ENCODE measurements around the gene FBXO34.
"Not testable (repeated sequence)": the region's sequence is repeated elsewhere in the genome, so short reads cannot be mapped to it uniquely, and the experiment has no call there.

FBXO34 gene

GRCh38 chr14:55309154-55309553, 37.9 kb downstream of the FBXO34 start:
- DNase-seq (ENCODE audit: low read depth in 2 of 2) = no peak

GRCh38 chr14:55309761-55310365, 38.6 kb downstream of the FBXO34 start:
- no peak for DNase-seq (ENCODE audit: low read depth in 2 of 2)

DNA sequence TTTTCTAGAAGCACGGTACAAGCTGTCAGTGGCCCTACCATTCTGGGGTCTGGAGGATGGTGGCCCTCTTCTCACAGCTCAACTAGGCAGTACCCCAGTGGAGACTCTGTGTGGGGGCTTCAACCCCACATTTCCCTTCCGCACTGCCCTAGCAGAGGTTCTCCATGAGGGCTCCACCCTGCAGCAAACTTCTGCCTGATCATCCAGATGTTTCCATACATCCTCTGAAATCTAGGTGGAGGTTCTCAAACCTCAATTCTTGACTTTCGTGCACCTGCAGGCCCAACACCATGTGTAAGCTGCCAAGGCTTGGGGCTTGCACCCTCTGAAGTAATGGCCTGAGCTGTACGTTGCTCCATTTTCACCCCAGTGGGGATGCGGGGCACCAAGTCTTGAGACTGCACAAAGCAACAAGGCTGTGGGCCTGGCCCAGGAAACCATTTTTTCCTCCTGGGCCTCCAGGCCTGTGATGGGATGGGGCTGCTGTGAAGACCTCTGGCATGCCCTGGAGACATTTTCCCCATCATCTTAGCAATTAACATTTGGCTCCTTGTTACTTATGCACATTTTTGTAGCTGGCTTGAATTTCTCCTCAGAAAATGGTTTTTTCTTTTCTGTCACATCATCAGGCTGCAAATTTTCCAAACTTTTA, 41.3 kb downstream of the FBXO34 start:
- DNase-seq (ENCODE audit: low read depth in 2 of 2) = not testable (repeated sequence)

GRCh38 chr14:55313480-55313879, 42.3 kb downstream of the FBXO34 start:
- DNase-seq (ENCODE audit: low read depth in 2 of 2) = no peak

DNA sequence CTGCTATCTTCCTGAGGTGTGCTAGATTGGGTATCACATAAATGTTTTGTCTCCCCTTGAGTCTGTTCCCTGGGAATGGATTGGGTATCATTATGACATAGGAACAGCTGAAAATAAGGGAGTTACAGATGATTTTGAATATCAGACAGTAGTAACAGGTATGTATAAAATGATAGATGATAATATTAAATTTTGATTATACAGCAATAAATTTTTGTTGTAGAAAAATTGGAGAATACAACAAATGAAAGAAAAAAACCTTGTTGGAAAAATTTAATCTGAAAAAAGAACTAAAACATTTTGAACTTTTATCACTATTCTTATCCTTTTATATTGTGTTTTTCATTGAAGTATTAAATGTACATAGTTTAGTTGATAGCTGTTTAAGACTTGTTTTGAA, 43.2 kb downstream of the FBXO34 start:
- DNase-seq (ENCODE audit: low read depth in 2 of 2) = no peak

DNA sequence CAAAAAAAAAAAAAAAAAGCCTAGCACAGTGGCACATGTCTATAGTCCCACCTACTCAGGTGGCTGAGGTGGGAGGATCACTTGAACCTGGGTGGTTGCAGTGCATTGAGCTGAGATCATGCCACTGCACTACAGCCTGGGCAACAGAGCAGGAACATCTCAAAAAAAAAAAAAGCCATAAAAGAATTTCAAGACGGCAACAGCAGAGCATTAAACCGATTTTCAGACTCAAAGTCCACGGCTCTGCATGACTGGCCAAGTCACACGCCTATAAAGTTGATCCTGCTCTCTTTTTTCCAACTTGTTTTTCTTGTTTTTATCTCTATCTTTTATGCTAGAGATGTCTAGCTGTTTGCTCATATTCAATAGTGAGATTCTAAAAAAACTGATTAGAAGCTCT, 45.3 kb downstream of the FBXO34 start:
- DNase-seq (ENCODE audit: low read depth in 2 of 2) = no peak

GRCh38 chr14:55317542-55318306, 46.5 kb downstream of the FBXO34 start:
- DNase-seq (ENCODE audit: low read depth in 2 of 2) = no peak

- no peak for DNase-seq (ENCODE audit: low read depth in 2 of 2)
Measured at GRCh38 chr14:55318694-55319093, 47.5 kb downstream of the FBXO34 start.

GRCh38 chr14:55323910-55324309, 52.7 kb downstream of the FBXO34 start:
- DNase-seq (ENCODE audit: low read depth in 2 of 2) = no peak

- no peak for DNase-seq (ENCODE audit: low read depth in 2 of 2)
Measured at GRCh38 chr14:55324812-55325211, 53.6 kb downstream of the FBXO34 start.

DNA sequence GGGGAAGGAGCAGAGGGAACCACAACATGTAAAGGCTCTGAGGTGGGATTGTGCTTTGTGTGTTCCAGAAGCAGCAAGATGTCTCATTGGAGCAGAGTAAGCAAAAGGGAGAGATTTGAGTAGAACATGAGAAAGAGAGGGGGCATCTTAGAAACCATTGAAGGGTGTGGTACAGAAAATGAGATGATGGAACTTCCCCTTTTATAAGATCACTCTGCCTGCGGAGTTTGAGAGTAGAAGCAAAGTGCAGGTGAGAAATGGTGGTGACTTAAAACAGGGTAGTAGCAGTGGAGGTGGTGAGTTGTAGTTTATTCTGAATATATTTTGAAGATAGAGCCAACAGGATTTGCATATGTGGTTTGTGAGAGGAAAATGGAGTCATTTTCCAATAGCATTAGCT, 56.0 kb downstream of the FBXO34 start:
- no peak for DNase-seq (ENCODE audit: low read depth in 2 of 2)

- DNase-seq (ENCODE audit: low read depth in 2 of 2) = no peak
Measured at GRCh38 chr14:55328317-55328716, 57.1 kb downstream of the FBXO34 start.

- peak in 1 of 2 donors; percentile 34 for DNase-seq (ENCODE audit: low read depth in 2 of 2)
Measured at GRCh38 chr14:55329999-55330710, 58.9 kb downstream of the FBXO34 start.

DNA sequence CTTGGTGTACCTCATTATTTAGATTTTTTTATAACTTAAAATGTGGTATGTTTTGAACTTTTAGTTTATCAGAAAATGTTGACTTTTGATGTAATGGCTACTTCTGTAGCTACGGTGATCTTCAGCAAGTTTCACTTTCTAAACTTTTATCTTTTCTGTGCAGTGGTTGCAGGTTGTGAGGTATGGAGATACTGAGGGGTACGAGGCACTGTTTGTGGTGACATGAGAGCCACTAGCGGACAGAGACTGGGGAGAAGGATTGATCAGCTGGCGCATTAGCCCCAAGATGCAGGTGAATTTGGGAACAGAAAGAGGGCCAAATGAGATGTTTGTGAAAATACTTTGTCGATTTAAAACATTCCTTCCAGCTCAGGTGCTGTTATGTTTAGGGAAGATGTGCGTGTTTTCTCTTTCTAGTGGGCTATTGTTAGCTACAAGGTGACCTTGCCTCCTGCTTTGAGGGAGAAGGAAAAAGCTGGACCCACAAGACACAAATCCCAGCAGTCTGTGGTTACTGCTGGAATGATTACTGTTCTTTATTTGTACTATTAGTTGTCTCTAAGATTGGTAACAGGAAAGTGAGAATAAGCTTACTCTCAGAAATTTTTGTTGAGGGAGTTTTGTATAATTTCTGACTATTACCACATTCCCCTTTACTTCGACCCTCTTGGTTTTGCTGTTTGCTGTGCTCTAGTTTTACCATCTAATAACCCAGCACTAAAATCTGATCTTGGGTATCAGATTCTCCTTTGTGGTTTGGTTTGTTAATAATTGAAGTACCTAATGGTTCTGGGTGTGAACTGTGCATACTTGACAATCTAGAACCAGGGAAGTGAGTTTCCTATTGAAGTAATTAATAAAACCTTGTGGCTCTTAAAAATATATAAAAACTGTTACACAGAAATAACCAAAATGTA, 61.7 kb downstream of the FBXO34 start:
- no peak for DNase-seq (ENCODE audit: low read depth in 2 of 2)

DNA sequence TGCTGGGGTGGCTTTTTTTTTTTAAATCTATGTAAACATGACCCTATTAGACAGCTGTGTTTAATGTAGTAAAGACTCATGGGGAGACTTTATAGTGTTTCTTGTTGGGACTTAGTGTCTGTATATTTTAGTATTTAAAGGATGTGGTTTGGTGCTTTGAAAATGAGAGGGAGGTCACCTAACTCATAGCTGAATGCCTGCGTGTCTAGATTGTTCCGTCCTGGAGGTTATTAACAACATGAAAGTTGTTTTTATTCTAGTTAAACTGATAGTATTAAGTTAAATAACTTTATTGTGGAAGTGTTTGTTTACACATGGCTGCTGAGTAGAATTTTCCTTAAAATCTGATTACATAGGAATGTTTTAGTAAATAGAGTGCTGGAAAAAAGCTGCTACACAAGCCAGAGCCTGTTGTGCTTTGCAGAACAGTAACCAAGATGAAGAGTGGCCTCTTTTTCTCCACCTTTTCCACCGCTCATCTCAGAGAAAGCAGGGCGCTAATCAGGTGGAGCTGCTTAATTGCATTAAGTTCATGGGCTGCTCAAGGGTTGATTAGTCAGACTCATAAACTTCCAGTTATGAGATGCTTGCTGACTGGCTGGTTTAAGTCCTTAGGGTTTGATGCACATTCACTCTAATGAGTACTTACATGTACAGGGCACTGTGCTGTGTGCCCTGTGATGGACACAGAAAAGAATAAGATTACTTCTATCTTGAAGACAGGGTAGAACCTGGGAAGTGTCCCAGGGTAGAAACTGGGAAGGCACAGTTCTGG, 62.7 kb downstream of the FBXO34 start:
- DNase-seq (ENCODE audit: low read depth in 2 of 2) = no peak

DNA sequence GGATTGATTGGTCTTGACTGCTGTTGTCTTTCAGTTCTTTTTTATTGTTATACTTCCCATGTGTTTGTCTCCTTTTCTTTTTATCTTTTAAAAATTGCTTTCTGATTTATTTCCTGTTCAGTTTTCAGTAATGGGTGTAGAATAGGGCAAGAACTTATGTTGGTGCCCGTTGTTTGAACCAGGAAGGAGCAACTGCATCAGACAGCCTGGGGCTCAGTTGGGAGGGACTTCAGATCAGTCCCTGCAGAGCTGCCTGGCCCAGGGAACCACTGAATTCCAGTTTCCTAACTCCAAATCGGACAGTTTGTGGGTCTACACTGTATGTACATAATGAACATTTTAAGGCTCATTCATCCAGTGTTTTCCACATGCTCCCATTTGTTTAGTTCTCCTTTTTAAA, 64.9 kb downstream of the FBXO34 start:
- no peak for DNase-seq (ENCODE audit: low read depth in 2 of 2)

DNA sequence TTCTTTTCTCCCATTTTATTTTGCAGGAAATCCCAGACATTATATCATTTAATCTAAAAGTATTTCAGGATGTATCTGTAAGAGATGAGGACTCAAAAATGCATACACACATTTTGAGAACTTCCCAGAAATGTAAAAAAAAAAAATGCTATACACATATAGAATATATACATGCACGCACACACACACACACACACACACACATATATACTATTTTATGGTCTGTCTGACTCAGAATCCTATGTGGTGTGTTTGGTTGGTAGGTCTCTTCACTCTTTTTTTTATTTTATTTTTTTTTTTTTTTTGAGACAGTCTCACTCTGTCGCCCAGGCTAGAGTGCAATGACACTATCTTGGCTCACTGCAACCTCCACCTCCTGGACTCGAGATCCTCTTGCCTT, 65.5 kb downstream of the FBXO34 start:
- DNase-seq (ENCODE audit: low read depth in 2 of 2) = no peak

DNA sequence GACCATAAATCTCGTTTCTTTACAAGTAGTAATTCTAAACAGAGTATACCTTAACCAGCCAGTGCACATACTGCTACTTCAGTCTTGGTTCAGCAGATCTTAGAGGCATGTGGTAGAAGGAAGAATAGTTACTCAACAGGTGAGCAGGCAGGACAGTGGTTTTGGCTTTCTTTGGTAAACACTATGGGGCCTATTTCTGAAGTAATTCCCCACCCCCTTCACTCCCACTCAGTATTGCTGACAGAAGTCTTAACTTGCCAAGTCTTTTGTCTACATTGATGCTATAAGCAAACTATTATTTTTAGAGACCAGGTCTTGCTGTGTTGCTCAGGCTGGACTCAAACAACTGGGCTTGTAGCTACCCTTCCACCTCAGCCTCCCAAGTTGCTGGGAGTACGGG, 68.5 kb downstream of the FBXO34 start:
- peak in 1 of 2 donors; percentile 15 for DNase-seq (ENCODE audit: low read depth in 2 of 2)

DNA sequence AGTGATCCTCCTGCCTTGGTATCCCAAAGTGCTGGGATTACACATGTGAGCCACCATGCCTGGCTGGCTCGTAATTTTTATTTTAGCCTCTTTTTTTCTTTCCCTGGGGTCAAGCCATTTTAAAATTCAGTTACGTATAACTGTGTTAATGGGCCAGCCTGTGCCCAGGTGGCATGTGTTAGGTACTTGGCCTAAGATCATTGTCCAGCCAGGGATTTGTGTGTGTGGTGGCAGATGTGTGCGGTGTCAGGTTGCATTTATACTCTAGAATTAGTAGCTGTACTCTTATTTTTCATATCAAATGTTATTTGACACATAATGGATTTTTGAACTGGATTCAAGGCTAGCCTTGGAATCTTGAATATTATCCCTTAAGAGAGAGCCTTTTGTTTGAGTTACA, 69.3 kb downstream of the FBXO34 start:
- no peak for DNase-seq (ENCODE audit: low read depth in 2 of 2)

DNA sequence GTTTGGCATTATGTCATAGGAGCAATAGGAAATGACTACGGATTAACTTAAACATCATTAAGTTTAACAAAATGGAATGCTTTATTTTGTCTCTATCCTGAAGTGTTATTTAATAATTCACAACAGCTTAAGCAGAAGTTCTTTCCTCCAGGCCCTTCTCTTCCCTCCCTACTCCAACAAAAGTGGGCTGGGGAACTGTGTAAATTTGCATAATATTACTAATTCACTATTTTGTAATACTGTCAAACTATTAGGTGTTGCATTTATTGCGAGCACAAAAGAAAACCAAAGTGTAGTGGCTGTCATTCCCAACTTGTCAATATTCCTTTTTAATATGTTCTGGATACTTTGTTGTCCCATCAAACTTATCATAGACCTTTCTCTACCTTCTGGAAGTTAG, 70.6 kb downstream of the FBXO34 start:
- no peak for DNase-seq (ENCODE audit: low read depth in 2 of 2)

Data from stimulated activated CD8-positive, alpha-beta memory T cell treated with anti-CD3 and anti-CD28 coated beads, Interleukin-15, amount 100 ng/mL, for 48 hours (primary cell).